Thoracic aorta (tissue), 2 donors: ENCODE results near the gene ATXN1. TPM values are rescaled to one million over a fixed set of nuclear protein-coding genes. Genes with fewer than 3 reads are reported as not detected.

Experiments
- ATAC-seq: fragments of 150-250 bp; one replicate; pipeline ENCODE4 v1.8.0; 2017; ENCODE audit warnings: low read depth; ENCODE audit not compliant: insufficient number of reproducible peaks, low FRiP score
- DNase-seq: peaks from one replicate; pipeline ENCODE4 v3.0.0-alpha.2; 2020; ENCODE audit warnings: low spot score
- H3K27ac ChIP-seq, 2 donors: fragments of 200-600 bp; sonication (generic); 1 replicate in 1 of 2; 2 replicates in 1 of 2; pipeline ENCODE4 v1.5.1; 2016; ENCODE audit warnings: mild to moderate bottlenecking in 2 of 2, moderate library complexity in 2 of 2
- H3K27me3 ChIP-seq: fragments of 200-600 bp; sonication (generic); replicated peaks from 2 replicates; pipeline ENCODE4 v1.6.0; 2016; ENCODE audit warnings: mild to moderate bottlenecking; ENCODE audit not compliant: insufficient read depth
- H3K36me3 ChIP-seq: fragments of 200-600 bp; sonication (generic); one replicate; pipeline ENCODE4 v1.5.1; 2016
- H3K4me1 ChIP-seq, 2 donors: fragments of 200-600 bp; sonication (generic); 1 replicate in 1 of 2; 2 replicates in 1 of 2; pipeline versions ENCODE4 v1.5.1 to v1.6.0; 2016; ENCODE audit warnings: low read depth in 2 of 2, mild to moderate bottlenecking in 1 of 2; ENCODE audit not compliant: control insufficient read depth in 1 of 2
- H3K4me3 ChIP-seq: fragments of 200-600 bp; sonication (generic); 2 replicates; pipeline ENCODE4 v1.5.1; 2016; ENCODE audit warnings: mild to moderate bottlenecking
- H3K9me3 ChIP-seq: fragments of 200-600 bp; sonication (generic); 2 replicates; pipeline ENCODE4 v1.5.1; 2016
- CTCF ChIP-seq: fragments of 200-600 bp; sonication (generic); IDR thresholded peaks from one replicate; pipeline ENCODE4 v1.5.1; 2019; ENCODE audit warnings: antibody characterized with exemption
- total RNA-seq, 2 donors: library from RNA; depleted of rRNA; stranded (reverse); fragments of >200 nt; gene quantifications; one replicate each; pipeline versions ENCODE4 v1.1.0 to v1.2.3, GENCODE V29; 2016

Gene ATXN1
- total RNA-seq, 2 donors from 2014 or later = 59.8 to 62.4 TPM

GRCh38 chr6:16278750-16279149, 482.5 kb downstream of the ATXN1 start:
- H3K27ac ChIP-seq = no peak overlapping the region
- H3K27me3 ChIP-seq = no peaks in the 10 kb centered on the region
- no peaks in the 10 kb centered on the region for H3K9me3 ChIP-seq
- DNase-seq = no peak
- ATAC-seq = no peak
- no peak overlapping the region for H3K4me3 ChIP-seq
- no peaks in the 10 kb centered on the region for H3K36me3 ChIP-seq
- TF ChIP-seq CTCF = no peak
- peaks cover 5 to 38% of the 10 kb centered on the region in 2 donors for H3K4me1 ChIP-seq

GRCh38 chr6:16278048-16278724, 483.1 kb downstream of the ATXN1 start:
- ATAC-seq = no peak
- no peaks in the 10 kb centered on the region for H3K9me3 ChIP-seq
- no peaks in the 10 kb centered on the region for H3K36me3 ChIP-seq
- H3K4me3 ChIP-seq = peak overlapping the region; percentile 56
- H3K27me3 ChIP-seq = no peaks in the 10 kb centered on the region
- TF ChIP-seq CTCF = no peak
- peak overlapping the region; percentile 74 to 75 for H3K27ac ChIP-seq
- H3K4me1 ChIP-seq = peaks cover 5 to 39% of the 10 kb centered on the region in 2 donors
- DNase-seq = no peak

GRCh38 chr6:16277101-16277981, 483.9 kb downstream of the ATXN1 start:
- Histone ChIP-seq H3K27me3 (no peaks in the 10 kb centered on the region), H3K4me3 (peak overlapping the region; percentile 56), H3K27ac (peak overlapping the region; percentile 74 to 75), H3K36me3 (no peaks in the 10 kb centered on the region), H3K9me3 (no peaks in the 10 kb centered on the region), H3K4me1 (peaks cover 5 to 39% of the 10 kb centered on the region in 2 donors)
- DNase-seq (peak; percentile 63), ATAC-seq (peak; percentile 77)
- peak; percentile 59 for TF ChIP-seq CTCF

- H3K9me3 ChIP-seq = no peaks in the 10 kb centered on the region
Observed at GRCh38 chr6:16274885-16275589, 486.2 kb downstream of the ATXN1 start.

More at GRCh38 chr6:16274885-16275589, 486.2 kb downstream of the ATXN1 start:
- H3K4me3 ChIP-seq = no peak overlapping the region
- ATAC-seq = no peak
- no peak overlapping the region for H3K27ac ChIP-seq
- TF ChIP-seq CTCF = no peak
- H3K27me3 ChIP-seq = no peaks in the 10 kb centered on the region
- no peak for DNase-seq
- peaks cover 5 to 39% of the 10 kb centered on the region in 2 donors for H3K4me1 ChIP-seq
- no peaks in the 10 kb centered on the region for H3K36me3 ChIP-seq
